RWPE2 (cell line): ENCODE results near the gene HYKK.

Experiments used
- ATAC-seq: fragments of 200-7000 bp; cut with Tn5 transposase; 3 replicates; pipeline ENCODE4 v1.9.1; 2021; ENCODE audit warnings: low read depth
- DNase-seq: peaks from one replicate; pipeline ENCODE4 v3.0.0-alpha.2; 2020; ENCODE audit warnings: low spot score
- H3K27ac ChIP-seq: fragments of 450-650 bp; 2 replicates; pipeline ENCODE4 v1.5.1; 2017; ENCODE audit warnings: mild to moderate bottlenecking; ENCODE audit not compliant: poor library complexity, severe bottlenecking
- H3K27me3 ChIP-seq: fragments of 250-450 bp; sonication (Bioruptor Pico); 2 replicates; pipeline ENCODE4 v1.5.1; 2021; ENCODE audit warnings: mild to moderate bottlenecking, moderate library complexity; ENCODE audit not compliant: insufficient read depth, poor library complexity, severe bottlenecking
- H3K36me3 ChIP-seq: fragments of 250-450 bp; sonication (Bioruptor Pico); 2 replicates; pipeline ENCODE4 v1.5.1; 2020; ENCODE audit warnings: low read depth, mild to moderate bottlenecking, moderate library complexity
- H3K4me1 ChIP-seq: fragments of 250-450 bp; sonication (Bioruptor Pico); 2 replicates; pipeline ENCODE4 v1.5.1; 2021; ENCODE audit warnings: mild to moderate bottlenecking, moderate library complexity; ENCODE audit not compliant: insufficient read depth, poor library complexity, severe bottlenecking
- H3K4me3 ChIP-seq: fragments of 250-450 bp; sonication (Bioruptor Pico); 2 replicates; pipeline ENCODE4 v1.5.1; 2021; ENCODE audit warnings: mild to moderate bottlenecking, moderate library complexity; ENCODE audit not compliant: severe bottlenecking
- H3K9me3 ChIP-seq: fragments of 250-450 bp; sonication (Bioruptor Pico); 2 replicates; pipeline ENCODE4 v1.5.1; 2021; ENCODE audit warnings: mild to moderate bottlenecking, moderate library complexity; ENCODE audit not compliant: severe bottlenecking
- CTCF ChIP-seq: fragments of 450-650 bp; IDR thresholded peaks from one replicate; pipeline ENCODE4 v1.5.1; 2017; ENCODE audit warnings: mild to moderate bottlenecking, moderate library complexity; ENCODE audit not compliant: poor library complexity, severe bottlenecking

The HYKK gene

GRCh38 chr15:78540141-78540870, 32.9 kb downstream of the HYKK start, which contains the start of gene PSMA4:
TSS of gene PSMA4 (plus strand) at chr15:78540444. CDS start at chr15:78541928, 1,484 bp downstream.
- H3K4me3 ChIP-seq, result peak within 1 kb of the TSS; percentile 86
- TF ChIP-seq CTCF, result no peak

GRCh38 chr15:78540871-78541743, 33.7 kb downstream of the HYKK start:
- H3K27ac ChIP-seq, result peak overlapping the region; percentile 45
- H3K9me3 ChIP-seq, result no peaks in the 10 kb centered on the region
- no peak for DNase-seq
- TF ChIP-seq CTCF, result no peak
- H3K4me1 ChIP-seq, result peaks cover 9% of the 10 kb centered on the region
- no peaks in the 10 kb centered on the region for H3K27me3 ChIP-seq
- ATAC-seq, result peak; percentile 47
- H3K36me3 ChIP-seq, result peaks cover 47% of the 10 kb centered on the region
- peak overlapping the region; percentile 86 for H3K4me3 ChIP-seq

More at GRCh38 chr15:78540141-78540870, 32.9 kb downstream of the HYKK start, which contains the start of gene PSMA4:
- peak within 1 kb of the TSS; percentile 45 for H3K27ac ChIP-seq
- peak; percentile 81 for ATAC-seq
- peaks cover 39% of the 10 kb centered on the region for H3K36me3 ChIP-seq
- peak; percentile 89 for DNase-seq
- peaks cover 9% of the 10 kb centered on the region for H3K4me1 ChIP-seq
- no peaks in the 10 kb centered on the region for H3K27me3 ChIP-seq
- H3K9me3 ChIP-seq, result no peaks in the 10 kb centered on the region

- no peak for TF ChIP-seq CTCF
- peaks cover 53% of the 10 kb centered on the region for H3K36me3 ChIP-seq
- peak overlapping the region; percentile 45 for H3K27ac ChIP-seq
- H3K4me3 ChIP-seq, result peak overlapping the region; percentile 86
- no peaks in the 10 kb centered on the region for H3K9me3 ChIP-seq
- no peaks in the 10 kb centered on the region for H3K27me3 ChIP-seq
- peaks cover 9% of the 10 kb centered on the region for H3K4me1 ChIP-seq
- DNase-seq (no peak), ATAC-seq (no peak)
Measured at GRCh38 chr15:78541744-78542034, 34.3 kb downstream of the HYKK start.

GRCh38 chr15:78542647-78543046, 35.3 kb downstream of the HYKK start:
- peaks cover 63% of the 10 kb centered on the region for H3K36me3 ChIP-seq

More at GRCh38 chr15:78542647-78543046, 35.3 kb downstream of the HYKK start:
- H3K9me3 ChIP-seq, result no peaks in the 10 kb centered on the region
- no peak for TF ChIP-seq CTCF
- no peak overlapping the region for H3K4me3 ChIP-seq
- H3K4me1 ChIP-seq, result peaks cover 9% of the 10 kb centered on the region
- H3K27ac ChIP-seq, result no peak overlapping the region
- no peak for DNase-seq
- no peaks in the 10 kb centered on the region for H3K27me3 ChIP-seq
- ATAC-seq, result no peak
